ENCODE results near the gene OR2S2. TPM values are rescaled to one million over a fixed set of nuclear protein-coding genes. Genes with fewer than 3 reads are reported as not detected.

OR2S2 gene
- total RNA-seq, 6 experiments from 2014 or later = not detected

GRCh38 chr9:35944173-35944572, 13.8 kb downstream of the OR2S2 start:
- ATAC-seq (no peak), DNase-seq (no peak)
- Histone ChIP-seq H3K4me1 (peaks cover 0 to 14% (median 2%) of the 10 kb centered on the region in 4 donors), H3K27ac (no peak overlapping the region), H3K27me3 (no peaks in the 10 kb centered on the region), H3K9me3 (no peaks in the 10 kb centered on the region), H3K36me3 (no peaks in the 10 kb centered on the region), H3K4me3 (no peak overlapping the region)
- TF ChIP-seq POLR2A (IDR thresholded peaks at IDR 0.05) = no peak
- WGBS (ENCODE audit: insufficient coverage, low coverage, low lambda C conversion rate, missing lambda C conversion rate) = 76% methylated on average over 2 of the region's 3 CpGs
- intact Hi-C loops (cut with DNase I) = loop anchor here in 1 of 2 donors (5.0 kb wide), 1 partner anchor 37 kb away; the partner anchor contains the start of genes HRCT1 and SPAAR

GRCh38 chr9:35942286-35942685, 15.7 kb downstream of the OR2S2 start:
- TF ChIP-seq POLR2A (IDR thresholded peaks at IDR 0.05) = no peak
- TF ChIP-seq CTCF (IDR thresholded peaks at IDR 0.05) = no peak
- Histone ChIP-seq H3K4me3 (no peak overlapping the region), H3K9me3 (no peaks in the 10 kb centered on the region), H3K27me3 (no peaks in the 10 kb centered on the region), H3K4me1 (peaks cover 0 to 14% (median 2%) of the 10 kb centered on the region in 4 donors), H3K27ac (no peak overlapping the region), H3K36me3 (no peaks in the 10 kb centered on the region)
- no peak for DNase-seq
- WGBS (ENCODE audit: insufficient coverage, low coverage, low lambda C conversion rate, missing lambda C conversion rate) = 68% methylated on average over 4 of the region's 5 CpGs
- no peak for ATAC-seq
- intact Hi-C loops (cut with DNase I) = loop anchor here in 1 of 2 donors (5.0 kb wide), 1 partner anchor 35 kb away; the partner anchor contains the start of genes HRCT1 and SPAAR

GRCh38 chr9:35940458-35941407, 17.2 kb downstream of the OR2S2 start:
- TF ChIP-seq CTCF (IDR thresholded peaks at IDR 0.05) (no peak), POLR2A (IDR thresholded peaks at IDR 0.05) (no peak)
- intact Hi-C loops (cut with DNase I) = loop anchor here in 1 of 2 donors (5.0 kb wide), 1 partner anchor 33 kb away; the partner anchor contains the start of genes HRCT1 and SPAAR

GRCh38 chr9:35939679-35940250, 18.2 kb downstream of the OR2S2 start:
- DNase-seq (no peak), ATAC-seq (no peak)
- no peak for TF ChIP-seq CTCF (IDR thresholded peaks at IDR 0.05)
- TF ChIP-seq POLR2A (IDR thresholded peaks at IDR 0.05) = no peak
- intact Hi-C loops (cut with DNase I) = loop anchor here in 1 of 2 donors (5.0 kb wide), 1 partner anchor 32 kb away; the partner anchor contains the start of genes HRCT1 and SPAAR
- no peaks in the 10 kb centered on the region for H3K9me3 ChIP-seq
- no peaks in the 10 kb centered on the region for H3K27me3 ChIP-seq
- H3K4me3 ChIP-seq = no peak overlapping the region
- WGBS (ENCODE audit: insufficient coverage, low coverage, low lambda C conversion rate, missing lambda C conversion rate) = 86% methylated on average over 7 of the region's 8 CpGs
- H3K36me3 ChIP-seq = no peaks in the 10 kb centered on the region
- H3K27ac ChIP-seq = no peak overlapping the region
- H3K4me1 ChIP-seq = peaks cover 0 to 9% (median 2%) of the 10 kb centered on the region in 4 donors

More at GRCh38 chr9:35940458-35941407, 17.2 kb downstream of the OR2S2 start:
- H3K36me3 ChIP-seq = no peaks in the 10 kb centered on the region
- ATAC-seq (peak in 3 of 4 donors; percentile 50 to 71 (median 70)), DNase-seq (no peak)
- peaks cover 0 to 10% (median 2%) of the 10 kb centered on the region in 4 donors for H3K4me1 ChIP-seq
- 70% methylated on average over 7 of the region's 7 CpGs for WGBS (ENCODE audit: insufficient coverage, low coverage, low lambda C conversion rate, missing lambda C conversion rate)
- H3K27me3 ChIP-seq = no peaks in the 10 kb centered on the region
- no peaks in the 10 kb centered on the region for H3K9me3 ChIP-seq
- H3K4me3 ChIP-seq = no peak overlapping the region
- peak overlapping the region in 1 of 3 donors; percentile 13 for H3K27ac ChIP-seq

Measured in right lobe of liver (tissue), 6 donors.